ENCODE measurements around the gene MARCHF5. TPM values are rescaled to one million over a fixed set of nuclear protein-coding genes. Genes with fewer than 3 reads are reported as not detected.

The MARCHF5 gene
- total and polyA plus RNA-seq, 4 donors, result 9.7 to 18.4 (median 16.5) TPM

DNA sequence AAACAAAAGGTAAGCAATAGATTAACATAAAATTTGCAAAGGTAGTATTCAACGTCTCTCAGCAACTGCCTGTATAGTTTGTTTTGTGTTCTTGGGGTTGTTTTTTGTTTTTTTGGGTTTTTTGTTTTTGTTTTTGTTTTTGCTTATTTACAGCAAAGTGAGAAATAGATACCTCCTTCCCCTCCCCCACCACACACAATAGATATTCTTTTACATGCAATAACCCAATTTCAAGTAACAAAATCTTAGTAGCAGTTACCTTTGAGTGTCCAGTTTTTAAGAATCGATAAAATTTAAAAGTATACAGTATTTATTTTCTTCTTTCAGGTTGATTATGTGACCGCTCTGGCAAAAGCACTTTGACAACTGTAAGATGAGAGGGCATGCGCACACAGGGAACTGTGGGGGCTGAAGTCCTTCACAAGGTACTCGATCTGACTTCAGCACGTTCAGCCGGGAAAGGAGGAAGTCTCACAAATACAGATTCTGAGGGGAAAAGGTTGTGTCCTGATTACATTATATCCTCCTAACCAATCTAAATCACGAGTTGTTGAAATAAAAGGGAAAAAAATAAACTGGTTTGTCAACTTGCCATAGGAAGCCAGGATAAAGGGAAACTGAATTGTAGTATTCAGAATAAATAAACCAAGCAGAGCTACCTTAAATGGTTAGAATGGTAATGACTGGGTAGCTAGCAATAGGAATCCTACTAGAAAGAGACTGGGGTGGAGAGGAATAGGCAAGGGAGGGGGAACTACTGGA lies 47.9 kb upstream of the MARCHF5 start:
- Histone ChIP-seq H3K9ac (ENCODE audit: low read depth in 1 of 2, low read length in 2 of 2) (peak overlapping the region; percentile 28 to 86), H3K27me3 (ENCODE audit: control insufficient read depth in 4 of 4, insufficient read depth in 4 of 4, low read length in 3 of 4) (no peaks in the 10 kb centered on the region), H3K27ac (ENCODE audit: low read depth in 1 of 2, low read length in 2 of 2) (peak overlapping the region; percentile 69 to 83), H3K4me3 (ENCODE audit: low read depth in 1 of 3, low read length in 3 of 3) (peak overlapping the region; percentile 33 to 49 (median 47)), H3K9me3 (ENCODE audit: control insufficient read depth in 4 of 4, low read length in 3 of 4) (no peaks in the 10 kb centered on the region), H3K36me3 (ENCODE audit: control insufficient read depth in 4 of 4, insufficient read depth in 3 of 4, low read depth in 1 of 4, low read length in 3 of 4) (no peaks in the 10 kb centered on the region), H3K4me1 (ENCODE audit: control insufficient read depth in 4 of 4, insufficient read depth in 4 of 4, low read length in 3 of 4) (peaks cover 4 to 42% (median 29%) of the 10 kb centered on the region in 4 donors)
- 4% methylated on average over 8 of the region's 8 CpGs for WGBS
- TF ChIP-seq, protein P1, sequence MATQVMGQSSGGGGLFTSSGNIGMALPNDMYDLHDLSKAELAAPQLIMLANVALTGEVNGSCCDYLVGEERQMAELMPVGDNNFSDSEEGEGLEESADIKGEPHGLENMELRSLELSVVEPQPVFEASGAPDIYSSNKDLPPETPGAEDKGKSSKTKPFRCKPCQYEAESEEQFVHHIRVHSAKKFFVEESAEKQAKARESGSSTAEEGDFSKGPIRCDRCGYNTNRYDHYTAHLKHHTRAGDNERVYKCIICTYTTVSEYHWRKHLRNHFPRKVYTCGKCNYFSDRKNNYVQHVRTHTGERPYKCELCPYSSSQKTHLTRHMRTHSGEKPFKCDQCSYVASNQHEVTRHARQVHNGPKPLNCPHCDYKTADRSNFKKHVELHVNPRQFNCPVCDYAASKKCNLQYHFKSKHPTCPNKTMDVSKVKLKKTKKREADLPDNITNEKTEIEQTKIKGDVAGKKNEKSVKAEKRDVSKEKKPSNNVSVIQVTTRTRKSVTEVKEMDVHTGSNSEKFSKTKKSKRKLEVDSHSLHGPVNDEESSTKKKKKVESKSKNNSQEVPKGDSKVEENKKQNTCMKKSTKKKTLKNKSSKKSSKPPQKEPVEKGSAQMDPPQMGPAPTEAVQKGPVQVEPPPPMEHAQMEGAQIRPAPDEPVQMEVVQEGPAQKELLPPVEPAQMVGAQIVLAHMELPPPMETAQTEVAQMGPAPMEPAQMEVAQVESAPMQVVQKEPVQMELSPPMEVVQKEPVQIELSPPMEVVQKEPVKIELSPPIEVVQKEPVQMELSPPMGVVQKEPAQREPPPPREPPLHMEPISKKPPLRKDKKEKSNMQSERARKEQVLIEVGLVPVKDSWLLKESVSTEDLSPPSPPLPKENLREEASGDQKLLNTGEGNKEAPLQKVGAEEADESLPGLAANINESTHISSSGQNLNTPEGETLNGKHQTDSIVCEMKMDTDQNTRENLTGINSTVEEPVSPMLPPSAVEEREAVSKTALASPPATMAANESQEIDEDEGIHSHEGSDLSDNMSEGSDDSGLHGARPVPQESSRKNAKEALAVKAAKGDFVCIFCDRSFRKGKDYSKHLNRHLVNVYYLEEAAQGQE (IDR thresholded peaks at IDR 0.05), result peak; percentile 85
- TF ChIP-seq SP1 (IDR thresholded peaks at IDR 0.05) (peak; percentile 79), EGR1 (IDR thresholded peaks at IDR 0.05; ENCODE audit: low read depth in 2 of 2) (no peak), YY1 (IDR thresholded peaks at IDR 0.05) (peak; percentile 57), TAF1 (conservative IDR thresholded peaks at IDR 0.05) (no peak), GABPA (IDR thresholded peaks at IDR 0.05 in 1 of 2, conservative IDR thresholded peaks at IDR 0.05 in 1 of 2) (no peak), FOXA1 (IDR thresholded peaks at IDR 0.05) (no peak), FOXA2 (IDR thresholded peaks at IDR 0.05) (peak; percentile 8), HNF4A (conservative IDR thresholded peaks at IDR 0.05) (peak; percentile 75 to 87), RAD21 (IDR thresholded peaks at IDR 0.05) (peak; percentile 50 to 57), RXRA (IDR thresholded peaks at IDR 0.05) (peak; percentile 53 to 62), JUND (IDR thresholded peaks at IDR 0.05) (peak; percentile 24 to 26), NR2F2 (IDR thresholded peaks at IDR 0.05) (peak; percentile 31), HNF4G (IDR thresholded peaks at IDR 0.05) (peak; percentile 58)
- TF ChIP-seq, protein P2, sequence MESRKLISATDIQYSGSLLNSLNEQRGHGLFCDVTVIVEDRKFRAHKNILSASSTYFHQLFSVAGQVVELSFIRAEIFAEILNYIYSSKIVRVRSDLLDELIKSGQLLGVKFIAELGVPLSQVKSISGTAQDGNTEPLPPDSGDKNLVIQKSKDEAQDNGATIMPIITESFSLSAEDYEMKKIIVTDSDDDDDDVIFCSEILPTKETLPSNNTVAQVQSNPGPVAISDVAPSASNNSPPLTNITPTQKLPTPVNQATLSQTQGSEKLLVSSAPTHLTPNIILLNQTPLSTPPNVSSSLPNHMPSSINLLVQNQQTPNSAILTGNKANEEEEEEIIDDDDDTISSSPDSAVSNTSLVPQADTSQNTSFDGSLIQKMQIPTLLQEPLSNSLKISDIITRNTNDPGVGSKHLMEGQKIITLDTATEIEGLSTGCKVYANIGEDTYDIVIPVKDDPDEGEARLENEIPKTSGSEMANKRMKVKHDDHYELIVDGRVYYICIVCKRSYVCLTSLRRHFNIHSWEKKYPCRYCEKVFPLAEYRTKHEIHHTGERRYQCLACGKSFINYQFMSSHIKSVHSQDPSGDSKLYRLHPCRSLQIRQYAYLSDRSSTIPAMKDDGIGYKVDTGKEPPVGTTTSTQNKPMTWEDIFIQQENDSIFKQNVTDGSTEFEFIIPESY (IDR thresholded peaks at IDR 0.05), result no peak
- TF ChIP-seq, protein P3, sequence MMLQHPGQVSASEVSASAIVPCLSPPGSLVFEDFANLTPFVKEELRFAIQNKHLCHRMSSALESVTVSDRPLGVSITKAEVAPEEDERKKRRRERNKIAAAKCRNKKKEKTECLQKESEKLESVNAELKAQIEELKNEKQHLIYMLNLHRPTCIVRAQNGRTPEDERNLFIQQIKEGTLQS (IDR thresholded peaks at IDR 0.05), result no peak
- TF ChIP-seq, protein P4, sequence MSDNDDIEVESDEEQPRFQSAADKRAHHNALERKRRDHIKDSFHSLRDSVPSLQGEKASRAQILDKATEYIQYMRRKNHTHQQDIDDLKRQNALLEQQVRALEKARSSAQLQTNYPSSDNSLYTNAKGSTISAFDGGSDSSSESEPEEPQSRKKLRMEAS (IDR thresholded peaks at IDR 0.05), result peak; percentile 73
- TF ChIP-seq, protein P5, sequence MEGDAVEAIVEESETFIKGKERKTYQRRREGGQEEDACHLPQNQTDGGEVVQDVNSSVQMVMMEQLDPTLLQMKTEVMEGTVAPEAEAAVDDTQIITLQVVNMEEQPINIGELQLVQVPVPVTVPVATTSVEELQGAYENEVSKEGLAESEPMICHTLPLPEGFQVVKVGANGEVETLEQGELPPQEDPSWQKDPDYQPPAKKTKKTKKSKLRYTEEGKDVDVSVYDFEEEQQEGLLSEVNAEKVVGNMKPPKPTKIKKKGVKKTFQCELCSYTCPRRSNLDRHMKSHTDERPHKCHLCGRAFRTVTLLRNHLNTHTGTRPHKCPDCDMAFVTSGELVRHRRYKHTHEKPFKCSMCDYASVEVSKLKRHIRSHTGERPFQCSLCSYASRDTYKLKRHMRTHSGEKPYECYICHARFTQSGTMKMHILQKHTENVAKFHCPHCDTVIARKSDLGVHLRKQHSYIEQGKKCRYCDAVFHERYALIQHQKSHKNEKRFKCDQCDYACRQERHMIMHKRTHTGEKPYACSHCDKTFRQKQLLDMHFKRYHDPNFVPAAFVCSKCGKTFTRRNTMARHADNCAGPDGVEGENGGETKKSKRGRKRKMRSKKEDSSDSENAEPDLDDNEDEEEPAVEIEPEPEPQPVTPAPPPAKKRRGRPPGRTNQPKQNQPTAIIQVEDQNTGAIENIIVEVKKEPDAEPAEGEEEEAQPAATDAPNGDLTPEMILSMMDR (IDR thresholded peaks at IDR 0.05; ENCODE audit: low read depth, low read length, missing input control), result no peak
- peak; percentile 34 for DNase-seq (ENCODE audit: low spot score)

All from liver (tissue), 9 donors.